K562 (cell line): Measurements from ENCODE around the gene SEZ6. TPM values are rescaled to one million over a fixed set of nuclear protein-coding genes. Genes with fewer than 3 reads are reported as not detected.

Source experiments
- ATF1 ChIP-seq, 2 experiments: fragments of 450-650 bp in 1 of 2; IDR thresholded peaks; 2 replicates each; pipeline ENCODE4 v1.6.1; 2016; ENCODE audit warnings: missing compliant biosample characterization in 1 of 2, missing genetic modification characterization in 1 of 2
- ATF3 ChIP-seq, 2 experiments: fragments of 450-650 bp in 1 of 2; sonication (generic) in 1 of 2; formaldehyde crosslinking in 1 of 2; IDR thresholded peaks in 1 of 2; conservative IDR thresholded peaks in 1 of 2; 2 replicates each; pipeline versions ENCODE4 v1.6.1 to v1.8.1; 2016 to 2023; ENCODE audit warnings: mild to moderate bottlenecking in 2 of 2, moderate library complexity in 2 of 2, inconsistent platforms in 1 of 2, missing genetic modification reagents in 1 of 2
- CGGBP1 ChIP-seq: fragments of 250-450 bp; sonication (Bioruptor Pico); IDR thresholded peaks from 2 replicates; pipeline ENCODE4 v1.9.0; 2021; ENCODE audit warnings: mild to moderate bottlenecking
- CHD4 ChIP-seq: fragments of 200-600 bp; sonication (generic); IDR thresholded peaks from 3 replicates; pipeline ENCODE4 v1.6.1; 2012; ENCODE audit warnings: low read depth, mild to moderate bottlenecking, mixed read lengths, low read length, inconsistent platforms; ENCODE audit not compliant: insufficient read depth, insufficient replicate concordance, poor library complexity, severe bottlenecking
- CREB1 ChIP-seq, 2 experiments: sonication (generic) in 1 of 2; formaldehyde crosslinking in 1 of 2; IDR thresholded peaks; 2 replicates each; pipeline versions ENCODE4 v1.6.1 to v1.8.0; 2012 to 2022; ENCODE audit warnings: inconsistent platforms in 1 of 2, mild to moderate bottlenecking in 1 of 2, missing genetic modification reagents in 1 of 2, moderate library complexity in 1 of 2
- DACH1 ChIP-seq: fragments of 450-650 bp; IDR thresholded peaks from 2 replicates; pipeline ENCODE4 v1.6.1; 2018; ENCODE audit not compliant: partially characterized antibody
- EGR1 ChIP-seq: fragments of 450-650 bp; conservative IDR thresholded peaks from 2 replicates; pipeline ENCODE4 v1.6.1; 2017; ENCODE audit warnings: mild to moderate bottlenecking
- ELF2 ChIP-seq: fragments of 250-450 bp; sonication (Bioruptor Pico); IDR thresholded peaks from 2 replicates; pipeline ENCODE4 v1.5.0; 2021; ENCODE audit warnings: mild to moderate bottlenecking
- FOXK2 ChIP-seq, 2 experiments: fragments of 450-650 bp; IDR thresholded peaks in 1 of 2; conservative IDR thresholded peaks in 1 of 2; 2 replicates each; pipeline ENCODE4 v1.6.1; 2016; ENCODE audit warnings: low read depth in 2 of 2, mild to moderate bottlenecking in 1 of 2
- HDAC2 ChIP-seq: fragments of 450-650 bp; IDR thresholded peaks from 2 replicates; pipeline ENCODE4 v1.6.1; 2016; ENCODE audit warnings: mild to moderate bottlenecking
- HDAC6 ChIP-seq: IDR thresholded peaks from 2 replicates; pipeline ENCODE4 v1.6.1; 2012; ENCODE audit warnings: low read depth, mild to moderate bottlenecking, control low read depth, inconsistent platforms, low read length, moderate library complexity
- HLTF ChIP-seq: fragments of 450-650 bp; IDR thresholded peaks from 2 replicates; pipeline ENCODE4 v1.6.1; 2016
- IRF9 ChIP-seq: fragments of 450-650 bp; IDR thresholded peaks from 2 replicates; pipeline ENCODE4 v1.6.1; 2016; ENCODE audit warnings: missing biosample characterization, missing genetic modification characterization
- MCM2 ChIP-seq: fragments of 450-650 bp; IDR thresholded peaks from 2 replicates; pipeline ENCODE4 v1.6.1; 2017; ENCODE audit warnings: low read depth, mild to moderate bottlenecking
- MLLT1 ChIP-seq, 2 experiments: fragments of 450-650 bp; IDR thresholded peaks; 2 replicates each; pipeline ENCODE4 v1.6.1; 2016
- POLR2B ChIP-seq: fragments of 450-650 bp; IDR thresholded peaks from 2 replicates; pipeline ENCODE4 v1.6.1; 2018; ENCODE audit warnings: low read depth; ENCODE audit not compliant: partially characterized antibody
- SMAD3 ChIP-seq: fragments of 450-650 bp; formaldehyde crosslinking; conservative IDR thresholded peaks from 2 replicates; pipeline ENCODE4 v1.4.0; 2020; ENCODE audit warnings: mild to moderate bottlenecking
- TFAM ChIP-seq: fragments of 250-450 bp; sonication (Bioruptor Pico); conservative IDR thresholded peaks from 2 replicates; pipeline ENCODE4 v1.5.0; 2021; ENCODE audit warnings: mild to moderate bottlenecking, moderate library complexity
- YBX1 ChIP-seq: fragments of 450-650 bp; IDR thresholded peaks from 2 replicates; pipeline ENCODE4 v1.7.1; 2016; ENCODE audit warnings: mild to moderate bottlenecking
- ZNF12 ChIP-seq: sonication (generic); formaldehyde crosslinking; IDR thresholded peaks from 2 replicates; pipeline ENCODE4 v1.4.0; 2020; ENCODE audit warnings: mild to moderate bottlenecking, missing genetic modification reagents
- ZNF592 ChIP-seq: fragments of 450-650 bp; IDR thresholded peaks from 2 replicates; pipeline ENCODE4 v1.6.1; 2017; ENCODE audit warnings: antibody characterized with exemption, mild to moderate bottlenecking
- ZNF77 ChIP-seq: fragments of 250-450 bp; sonication (Bioruptor Pico); IDR thresholded peaks from 2 replicates; pipeline ENCODE4 v1.5.0; 2020
- polyA plus RNA-seq, 8 experiments: library from polyadenylated mRNA; depleted of rRNA in 4 of 8; stranded (reverse) in 5 of 8; unstranded in 3 of 8; fragments of >200 nt; fragmentation: Nextera tagmentation in 2 of 8; fragmentation: Illumina TruSeq in 1 of 8; extraction: Ambion mirVana in 2 of 8; extraction: Trizol in 1 of 8; gene quantifications; 2 replicates each; pipeline versions ENCODE4 v1.2.1 to v1.2.3, GENCODE V29; 2011 to 2014; ENCODE audit warnings: inconsistent platforms in 1 of 8, missing spikeins in 1 of 8
- total RNA-seq, 7 experiments: library from RNA; depleted of rRNA in 6 of 7; stranded (reverse); fragments of >200 nt in 6 of 7; fragmentation: Illumina TruSeq in 2 of 7; extraction: Trizol in 2 of 7; gene quantifications; 2 replicates each; pipeline versions ENCODE4 v1.2.1 to v1.2.3, GENCODE V29; 2011 to 2021; ENCODE audit warnings: low replicate concordance in 1 of 7

The SEZ6 gene
- total and polyA plus RNA-seq, 9 of the 15 experiments (the other 6 are each of a cell fraction or from before 2014, with no cell fraction given): not detected

GRCh38 chr17:28928061-28928460 is 77.8 kb downstream of the SEZ6 start (continued):
- TF ChIP-seq ZNF592 (peak; percentile 49; the same call in 1 of the 2 replicates), ATF1 (CRISPR knock-in tag; IDR thresholded peaks at IDR 0.05) (no peak), ATF1 (tag; IDR thresholded peaks at IDR 0.05) (0 out of 2 replicates have a peak, but pooled peaks have one; percentile 9), HDAC6 (no peak), MCM2 (no peak), FOXK2 (conservative IDR thresholded peaks at IDR 0.05 in 1 of 2, IDR thresholded peaks at IDR 0.05 in 1 of 2; ENCODE audit: low read depth in 2 of 2) (no peak), TFAM (CRISPR knock-in tag) (no peak), SMAD3 (CRISPR knock-in tag) (no peak), CGGBP1 (CRISPR knock-in tag) (no peak), ELF2 (CRISPR knock-in tag) (no peak), ZNF12 (CRISPR knock-in tag) (no peak), MLLT1 (IDR thresholded peaks at IDR 0.05) (no peak), ZNF77 (CRISPR knock-in tag) (no peak), CREB1 (IDR thresholded peaks at IDR 0.05) (no peak), CREB1 (CRISPR knock-in tag; IDR thresholded peaks at IDR 0.05) (no peak), DACH1 (no peak), EGR1 (no peak), HDAC2 (no peak), POLR2B (no peak), CHD4 (no peak), ATF3 (IDR thresholded peaks at IDR 0.05) (peak; percentile 77), ATF3 (CRISPR knock-in tag; conservative IDR thresholded peaks at IDR 0.05) (no peak), IRF9 (tag) (no peak), YBX1 (no peak), HLTF (no peak)
